Gastrocnemius medialis (tissue), 4 donors: ENCODE results near the gene COPS7A. TPM values are rescaled to one million over a fixed set of nuclear protein-coding genes. Genes with fewer than 3 reads are reported as not detected.

Source experiments
- ATAC-seq, 2 donors: fragments of 150-250 bp; one replicate each; pipeline ENCODE4 v1.9.1; 2016
- DNase-seq, 2 donors: peaks; one replicate each; pipeline ENCODE4 v3.0.0-alpha.2; 2019
- H3K27ac ChIP-seq, 4 donors: fragments of 200-600 bp; sonication (generic); 1 replicate in 1 of 4; 2 replicates in 3 of 4; pipeline ENCODE4 v1.5.1; 2016 to 2018; ENCODE audit warnings: mild to moderate bottlenecking in 2 of 4, moderate library complexity in 1 of 4
- H3K27me3 ChIP-seq, 3 donors: fragments of 200-600 bp; sonication (generic) in 2 of 3; 1 replicate in 1 of 3; 2 replicates in 2 of 3; pipeline versions ENCODE4 v1.5.1 to v1.6.0; 2016 to 2019; ENCODE audit warnings: mild to moderate bottlenecking in 1 of 3, moderate library complexity in 1 of 3
- H3K36me3 ChIP-seq, 2 donors: fragments of 200-600 bp; sonication (generic) in 1 of 2; one replicate each; pipeline ENCODE4 v1.5.1; 2017 to 2018
- H3K4me1 ChIP-seq, 2 donors: fragments of 200-600 bp; sonication (generic) in 1 of 2; one replicate each; pipeline ENCODE4 v1.5.1; 2016 to 2017; ENCODE audit warnings: mild to moderate bottlenecking in 2 of 2
- H3K4me3 ChIP-seq, 4 donors: fragments of 200-600 bp; sonication (generic) in 3 of 4; 1 replicate in 1 of 4; 2 replicates in 3 of 4; pipeline ENCODE4 v1.5.1; 2016 to 2019; ENCODE audit warnings: mild to moderate bottlenecking in 2 of 4
- H3K9me3 ChIP-seq, 3 donors: fragments of 200-600 bp; sonication (generic) in 2 of 3; 1 replicate in 1 of 3; 2 replicates in 2 of 3; pipeline ENCODE4 v1.5.1; 2016 to 2019
- CTCF ChIP-seq, 5 experiments: fragments of 450-650 bp in 3 of 5; fragments of 200-600 bp in 2 of 5; sonication (generic) in 2 of 5; IDR thresholded peaks in 4 of 5; conservative IDR thresholded peaks in 1 of 5; 1 replicate in 4 of 5; 2 replicates in 1 of 5; pipeline ENCODE4 v1.5.1; 2016 to 2019; ENCODE audit warnings: antibody characterized with exemption in 5 of 5, mild to moderate bottlenecking in 3 of 5, moderate library complexity in 3 of 5
- POLR2A ChIP-seq, 2 donors: fragments of 450-650 bp; IDR thresholded peaks; one replicate each; pipeline ENCODE4 v1.6.1; 2017; ENCODE audit warnings: antibody characterized with exemption in 2 of 2, mild to moderate bottlenecking in 2 of 2, moderate library complexity in 2 of 2
- in situ Hi-C, 4 donors: fragments of 200-750 bp; cut with MboI; loops; one replicate each; pipeline versions ENCODE4 v1.15.0 to v1.8.0; 2017; ENCODE audit warnings: low sequenced_read_pairs in 4 of 4
- intact Hi-C: fragments of 100-400 bp; cut with DNase I; formaldehyde crosslinking; loops from one replicate; pipeline ENCODE4 v1.15.1; 2023; ENCODE audit warnings: low total_unique reads
- total RNA-seq, 4 donors: library from RNA; depleted of rRNA; stranded (reverse); fragments of >200 nt; gene quantifications; one replicate each; pipeline versions ENCODE4 v1.1.0 to v1.2.3, GENCODE V29; 2016

COPS7A gene
- total RNA-seq, 4 donors from 2014 or later, result 82.0 to 132 (median 99.0) TPM

GRCh38 chr12:6778574-6779550, 55.0 kb downstream of the COPS7A start:
- peak; percentile 91 to 93 for DNase-seq
- peak; percentile 95 to 99 for ATAC-seq
- Histone ChIP-seq H3K4me3 (peak overlapping the region; percentile 37 to 65 (median 54)), H3K27ac (peak overlapping the region; percentile 59 to 73 (median 68)), H3K4me1 (peaks cover 9 to 10% of the 10 kb centered on the region in 2 donors), H3K36me3 (no peaks in the 10 kb centered on the region), H3K9me3 (no peaks in the 10 kb centered on the region), H3K27me3 (no peaks in the 10 kb centered on the region)
- peak; percentile 96 to 98 (median 97) for TF ChIP-seq CTCF (IDR thresholded peaks at IDR 0.05 in 4 of 5, conservative IDR thresholded peaks at IDR 0.05 in 1 of 5)
- TF ChIP-seq POLR2A (IDR thresholded peaks at IDR 0.05), result no peak
- in situ Hi-C loops, result no loop called here
- intact Hi-C loops, result loop anchor here (1.0 to 2.0 kb wide), 4 partner anchors 26 to 162 kb away; partner anchors contain the start of gene MLF2

GRCh38 chr12:6779708-6780432, 56.0 kb downstream of the COPS7A start:
- Histone ChIP-seq H3K27me3 (no peaks in the 10 kb centered on the region), H3K27ac (no peak overlapping the region), H3K9me3 (no peaks in the 10 kb centered on the region), H3K4me3 (no peak overlapping the region), H3K36me3 (no peaks in the 10 kb centered on the region), H3K4me1 (peaks cover 9 to 10% of the 10 kb centered on the region in 2 donors)
- intact Hi-C loops, result loop anchor here (1.0 to 2.0 kb wide), 4 partner anchors 27 to 163 kb away; partner anchors contain the start of gene MLF2
- no peak for TF ChIP-seq CTCF (IDR thresholded peaks at IDR 0.05 in 4 of 5, conservative IDR thresholded peaks at IDR 0.05 in 1 of 5)
- TF ChIP-seq POLR2A (IDR thresholded peaks at IDR 0.05), result no peak
- ATAC-seq (no peak), DNase-seq (no peak)
- in situ Hi-C loops, result loop anchor here in 2 of 4 donors (5.0 kb wide), 2 partner anchors 38 to 43 kb away; no protein-coding TSS in a partner anchor

GRCh38 chr12:6780573-6780972, 56.7 kb downstream of the COPS7A start:
- Histone ChIP-seq H3K27me3 (no peaks in the 10 kb centered on the region), H3K4me3 (no peak overlapping the region), H3K27ac (no peak overlapping the region), H3K4me1 (peaks cover 9 to 10% of the 10 kb centered on the region in 2 donors), H3K9me3 (no peaks in the 10 kb centered on the region), H3K36me3 (no peaks in the 10 kb centered on the region)
- DNase-seq (no peak), ATAC-seq (no peak)
- no peak for TF ChIP-seq POLR2A (IDR thresholded peaks at IDR 0.05)
- no peak for TF ChIP-seq CTCF (IDR thresholded peaks at IDR 0.05 in 4 of 5, conservative IDR thresholded peaks at IDR 0.05 in 1 of 5)
- in situ Hi-C loops (loop anchor here in 2 of 4 donors (5.0 kb wide), 2 partner anchors 38 to 43 kb away; no protein-coding TSS in a partner anchor), intact Hi-C loops (no loop called here)

Other genes with a start within 250 kb of the COPS7A start
- 100 to 1,000 TPM in 3 of 4 donors, 10 to 100 TPM in 1; 76.6 to 147 (median 124) TPM for gene MRPL51, start 230.8 kb upstream of the COPS7A start, total RNA-seq
- 100 to 1,000 TPM in 1 of 4 donors, 10 to 100 TPM in 3; 12.3 to 250 (median 13.3) TPM for gene NCAPD2, start 229.9 kb upstream of the COPS7A start, total RNA-seq
- gene GAPDH, start 189.5 kb upstream of the COPS7A start, total RNA-seq, result over 10,000 TPM; 11,241 to 15,891 (median 13,472) TPM
- gene IFFO1, start 168.0 kb upstream of the COPS7A start, total RNA-seq, result 10 to 100 TPM in 1 of 4 donors, 1 to 10 TPM in 3; 6.8 to 10.5 (median 8.3) TPM
- 10 to 100 TPM; 25.7 to 63.3 (median 45.3) TPM for gene NOP2, start 155.8 kb upstream of the COPS7A start, total RNA-seq
- gene CHD4, start 116.7 kb upstream of the COPS7A start, total RNA-seq, result 100 to 1,000 TPM; 128 to 173 (median 148) TPM
- under 1 TPM; 0.17 to 0.75 (median 0.47) TPM for gene LPAR5, start 88.1 kb upstream of the COPS7A start, total RNA-seq
- gene ACRBP, start 76.6 kb upstream of the COPS7A start, total RNA-seq, result under 1 TPM in 3 of 4 donors, not detected in 1; 0.27 to 0.71 (median 0.65) TPM
- gene ING4, start 60.9 kb upstream of the COPS7A start, total RNA-seq, result 10 to 100 TPM; 12.8 to 28.9 (median 19.7) TPM
- gene ZNF384, start 34.7 kb upstream of the COPS7A start, total RNA-seq, result 10 to 100 TPM; 22.4 to 35.3 (median 27.9) TPM
- not detected for gene PIANP, start 23.2 kb upstream of the COPS7A start, total RNA-seq
- 100 to 1,000 TPM; 105 to 181 (median 165) TPM for gene MLF2, start 29.1 kb downstream of the COPS7A start, total RNA-seq
- 10 to 100 TPM; 15.0 to 40.4 (median 31.5) TPM for gene PTMS, start 42.3 kb downstream of the COPS7A start, total RNA-seq
- gene LAG3, start 48.5 kb downstream of the COPS7A start, total RNA-seq, result not detected
- gene CD4, start 65.5 kb downstream of the COPS7A start, total RNA-seq, result 10 to 100 TPM in 1 of 4 donors, 1 to 10 TPM in 3; 1.8 to 12.9 (median 3.8) TPM
- gene GPR162, start 97.8 kb downstream of the COPS7A start, total RNA-seq, result under 1 TPM in 3 of 4 donors, not detected in 1; 0.16 to 0.31 (median 0.20) TPM
- 1 to 10 TPM in 3 of 4 donors, under 1 TPM in 1; 0.66 to 4.7 (median 1.5) TPM for gene P3H3, start 104.4 kb downstream of the COPS7A start, total RNA-seq
- gene GNB3, start 116.9 kb downstream of the COPS7A start, total RNA-seq, result not detected
- gene CDCA3, start 127.2 kb downstream of the COPS7A start, total RNA-seq, result 1 to 10 TPM in 1 of 4 donors, under 1 TPM in 3; 0.25 to 4.4 (median 0.65) TPM
- gene USP5, start 128.1 kb downstream of the COPS7A start, total RNA-seq, result 100 to 1,000 TPM in 1 of 4 donors, 10 to 100 TPM in 3; 66.4 to 120 (median 74.1) TPM
- 100 to 1,000 TPM; 500 to 741 (median 604) TPM for gene TPI1, start 143.5 kb downstream of the COPS7A start, total RNA-seq
- 10 to 100 TPM in 1 of 4 donors, 1 to 10 TPM in 3; 4.6 to 10.0 (median 5.0) TPM for gene SPSB2, start 149.3 kb downstream of the COPS7A start, total RNA-seq
- 10 to 100 TPM in 2 of 4 donors, 1 to 10 TPM in 2; 6.5 to 14.0 (median 11.0) TPM for gene LRRC23, start 180.8 kb downstream of the COPS7A start, total RNA-seq
- 1 to 10 TPM in 3 of 4 donors, under 1 TPM in 1; 0.97 to 6.2 (median 1.8) TPM for gene ENO2, start 190.5 kb downstream of the COPS7A start, total RNA-seq
- 10 to 100 TPM; 11.5 to 31.5 (median 26.5) TPM for gene ATN1, start 203.9 kb downstream of the COPS7A start, total RNA-seq
- not detected for gene RNU7-1, start 219.8 kb downstream of the COPS7A start, total RNA-seq
- gene C12orf57, start 220.0 kb downstream of the COPS7A start, total RNA-seq, result 100 to 1,000 TPM; 175 to 220 (median 183) TPM
- gene PTPN6, start 227.3 kb downstream of the COPS7A start, total RNA-seq, result 1 to 10 TPM in 3 of 4 donors, under 1 TPM in 1; 0.87 to 7.6 (median 5.0) TPM
- 100 to 1,000 TPM; 226 to 304 (median 238) TPM for gene PHB2, start 246.6 kb downstream of the COPS7A start, total RNA-seq
- gene EMG1, start 246.9 kb downstream of the COPS7A start, total RNA-seq, result 10 to 100 TPM; 25.8 to 40.6 (median 32.1) TPM